ENCODE data around the gene WDFY4.

WDFY4 gene

GRCh38 chr10:48805848-48806247, 121.2 kb downstream of the WDFY4 start:
- DNase-seq (ENCODE audit: insufficient read length, low spot score) (no peak), FAIRE-seq (no peak)

- DNase-seq (ENCODE audit: insufficient read length, low spot score) (no peak), FAIRE-seq (no peak)
These were observed 121.7 kb downstream of the WDFY4 start for GRCh38 chr10:48806342-48806741.

DNA sequence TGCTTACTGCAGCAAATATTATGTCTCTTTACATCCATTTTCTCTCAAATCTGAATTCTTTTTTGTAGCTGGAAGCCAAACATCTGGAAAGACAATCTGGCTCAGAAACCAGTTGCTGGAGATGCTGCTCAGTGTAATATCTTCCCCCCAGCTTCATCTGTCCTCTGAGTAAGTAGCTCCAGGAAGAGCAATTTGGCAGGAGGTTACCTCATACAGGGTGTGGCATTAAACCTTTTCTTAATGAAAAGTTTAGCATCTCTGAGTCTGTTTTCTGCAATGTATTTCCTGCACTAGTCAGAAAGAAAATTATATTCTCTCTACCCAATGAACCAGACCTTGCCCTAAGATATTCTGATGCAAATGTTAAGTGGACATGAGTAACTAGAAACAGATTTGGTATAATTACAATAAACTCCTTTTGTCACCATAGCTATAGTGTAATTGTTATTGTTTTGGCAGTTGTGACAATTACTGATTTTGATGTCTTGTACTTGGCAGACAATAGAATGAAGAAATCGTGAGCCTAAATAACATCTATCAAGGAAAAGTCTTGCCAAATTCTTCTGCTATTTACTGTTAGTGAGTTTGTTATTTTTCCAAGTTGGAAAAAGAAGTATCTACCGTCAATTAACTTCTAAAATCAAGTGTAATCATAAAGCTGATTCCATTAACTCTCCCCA, 123.3 kb downstream of the WDFY4 start:
- FAIRE-seq (no peak), DNase-seq (ENCODE audit: insufficient read length, low spot score) (no peak)

- FAIRE-seq (no peak), DNase-seq (ENCODE audit: insufficient read length, low spot score) (no peak)
These were observed 124.6 kb downstream of the WDFY4 start for GRCh38 chr10:48809261-48809660.

DNA sequence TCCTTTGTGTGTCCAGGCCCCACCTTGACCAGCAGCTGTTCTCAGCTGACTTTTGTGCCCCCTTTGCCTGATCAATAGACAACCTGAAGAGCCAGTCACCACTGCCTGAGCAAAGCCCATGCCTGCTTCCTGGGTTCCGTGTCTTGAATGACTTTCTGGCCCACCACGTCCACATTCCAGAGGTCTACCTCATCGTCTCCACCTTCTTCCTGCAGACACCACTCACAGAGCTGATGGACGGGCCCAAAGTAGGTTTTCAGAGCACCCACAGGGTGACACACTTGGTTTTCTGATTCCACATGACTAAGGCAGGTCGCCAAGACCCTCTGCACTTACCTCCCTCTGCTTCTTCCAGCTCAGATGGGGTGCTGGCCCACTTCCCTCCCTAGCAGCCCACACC, 126.8 kb downstream of the WDFY4 start:
- DNase-seq (ENCODE audit: insufficient read length, low spot score), result no peak
- FAIRE-seq, result no peak

DNA sequence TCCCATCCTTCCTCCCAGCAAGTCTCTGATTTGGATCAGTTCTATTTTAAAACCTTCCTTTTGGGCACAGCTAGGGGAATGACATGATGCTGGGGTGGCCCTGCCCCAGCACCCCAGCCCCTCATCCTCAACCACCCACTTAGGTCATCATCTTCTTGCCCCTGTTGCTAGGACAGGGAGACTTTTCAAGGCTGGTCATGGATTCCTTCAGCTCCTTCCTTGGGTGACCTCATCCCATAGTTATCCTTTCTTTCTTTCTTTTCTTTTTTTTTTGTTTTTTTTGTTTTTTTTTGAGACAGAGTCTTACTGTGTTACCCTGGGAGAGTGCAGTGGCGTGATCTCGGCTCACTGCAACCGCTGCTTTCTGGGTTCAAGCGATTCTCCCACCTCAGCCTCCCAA, 127.2 kb downstream of the WDFY4 start:
- FAIRE-seq (no peak), DNase-seq (ENCODE audit: insufficient read length, low spot score) (no peak)

DNA sequence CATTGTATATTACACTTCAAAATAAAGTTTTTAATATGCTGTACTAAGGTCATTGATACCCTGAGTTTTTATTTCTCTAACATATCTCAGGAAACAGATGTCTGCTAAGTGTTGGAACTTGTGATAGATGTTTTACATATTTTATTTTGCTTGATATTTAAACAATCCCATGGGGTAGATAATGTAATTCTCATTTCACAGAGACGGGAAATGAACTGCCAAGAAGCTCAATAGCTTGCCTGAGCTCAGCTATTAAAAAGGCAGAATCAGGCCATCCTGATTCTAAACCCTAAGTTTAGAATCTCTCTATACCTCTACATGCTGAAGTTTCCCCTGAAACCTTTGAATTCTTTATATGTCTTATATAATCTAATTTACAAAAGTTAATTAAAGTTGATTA, 128.6 kb downstream of the WDFY4 start:
- DNase-seq (ENCODE audit: insufficient read length, low spot score), result no peak
- FAIRE-seq, result no peak

- DNase-seq (ENCODE audit: insufficient read length, low spot score) (no peak), FAIRE-seq (no peak)
These were observed 129.2 kb downstream of the WDFY4 start for GRCh38 chr10:48813825-48814224.

- no peak for DNase-seq (ENCODE audit: insufficient read length, low spot score)
- no peak for FAIRE-seq
These were observed 130.3 kb downstream of the WDFY4 start for GRCh38 chr10:48814933-48815332.

DNA sequence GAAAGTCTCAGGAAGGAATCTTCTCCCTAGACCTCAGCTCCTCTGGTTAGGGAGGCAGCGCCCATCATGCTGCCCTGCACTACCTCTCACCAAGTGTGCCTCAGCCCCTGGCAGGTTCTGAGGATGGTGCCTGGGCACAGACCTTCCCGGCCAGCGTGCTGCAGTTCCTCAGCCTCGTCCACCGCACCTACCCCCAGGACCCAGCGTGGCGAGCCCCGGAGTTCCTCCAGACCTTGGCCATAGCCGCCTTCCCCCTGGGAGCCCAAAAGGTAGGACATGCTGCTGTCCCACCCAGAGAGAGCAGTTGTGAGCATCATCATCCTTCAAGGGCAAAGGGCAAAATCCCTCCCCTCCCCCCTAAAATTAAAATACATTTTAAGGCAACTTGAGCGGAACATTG, 132.5 kb downstream of the WDFY4 start:
- FAIRE-seq (no peak), DNase-seq (ENCODE audit: insufficient read length, low spot score) (no peak)

GRCh38 chr10:48818081-48818480, 133.4 kb downstream of the WDFY4 start:
- no peak for FAIRE-seq
- no peak for DNase-seq (ENCODE audit: insufficient read length, low spot score)

DNA sequence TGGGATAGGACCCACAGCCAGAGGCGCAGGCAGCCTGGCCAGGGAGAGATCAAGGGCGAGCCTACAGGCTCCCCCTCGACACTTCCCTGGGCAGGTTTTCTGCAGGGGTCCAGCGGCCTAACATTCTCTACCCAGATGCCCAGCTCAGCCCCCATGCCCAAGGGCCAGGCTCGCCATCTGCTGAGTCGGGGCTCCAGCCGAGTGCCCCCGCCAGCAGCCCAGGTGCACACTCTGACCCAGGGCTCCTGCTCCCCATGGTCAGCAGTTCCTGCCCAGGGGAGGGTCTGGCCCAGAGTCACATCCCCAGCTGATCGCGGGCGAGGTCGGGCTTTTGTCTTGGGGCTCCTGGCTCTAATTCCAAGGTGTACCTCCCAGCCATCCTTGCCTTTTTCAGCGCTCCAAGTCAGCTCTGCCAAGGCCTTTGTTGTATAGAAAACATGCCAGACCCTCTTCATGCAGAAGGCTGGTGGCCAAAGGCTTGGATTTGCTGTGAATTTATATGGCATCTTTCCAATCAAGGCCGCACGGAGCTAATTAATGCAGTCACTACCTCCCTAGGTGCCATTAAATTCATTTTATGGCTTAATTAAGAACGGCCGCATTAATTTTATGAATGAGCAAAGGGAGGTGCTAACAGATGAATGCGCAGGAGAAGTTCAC, 134.3 kb downstream of the WDFY4 start:
- DNase-seq (ENCODE audit: insufficient read length, low spot score), result no peak
- no peak for FAIRE-seq

DNA sequence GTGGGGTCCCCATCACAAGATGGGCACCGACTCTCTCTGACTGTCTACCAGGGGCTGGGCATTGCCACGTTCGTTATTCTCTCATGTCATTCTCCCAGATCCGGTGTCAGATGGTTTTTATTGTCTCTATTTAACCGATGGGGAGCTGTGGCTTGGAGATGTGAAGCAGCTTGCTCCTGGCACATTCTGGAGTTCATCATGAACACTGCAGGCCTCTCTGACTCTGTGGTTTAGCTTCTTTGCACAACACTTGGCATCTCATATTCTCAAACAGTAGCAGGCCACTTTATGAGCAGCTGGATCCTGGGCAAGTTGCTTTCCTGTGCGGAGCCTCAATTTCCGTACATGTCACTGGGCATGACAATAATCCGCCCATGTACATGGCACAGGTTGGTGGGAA, 135.1 kb downstream of the WDFY4 start:
- no peak for DNase-seq (ENCODE audit: insufficient read length, low spot score)
- FAIRE-seq, result no peak

GRCh38 chr10:48820231-48820630, 135.6 kb downstream of the WDFY4 start:
- DNase-seq (ENCODE audit: insufficient read length, low spot score), result no peak
- no peak for FAIRE-seq

- FAIRE-seq (no peak), DNase-seq (ENCODE audit: insufficient read length, low spot score) (no peak)
These were observed 136.0 kb downstream of the WDFY4 start for GRCh38 chr10:48820699-48821098.

DNA sequence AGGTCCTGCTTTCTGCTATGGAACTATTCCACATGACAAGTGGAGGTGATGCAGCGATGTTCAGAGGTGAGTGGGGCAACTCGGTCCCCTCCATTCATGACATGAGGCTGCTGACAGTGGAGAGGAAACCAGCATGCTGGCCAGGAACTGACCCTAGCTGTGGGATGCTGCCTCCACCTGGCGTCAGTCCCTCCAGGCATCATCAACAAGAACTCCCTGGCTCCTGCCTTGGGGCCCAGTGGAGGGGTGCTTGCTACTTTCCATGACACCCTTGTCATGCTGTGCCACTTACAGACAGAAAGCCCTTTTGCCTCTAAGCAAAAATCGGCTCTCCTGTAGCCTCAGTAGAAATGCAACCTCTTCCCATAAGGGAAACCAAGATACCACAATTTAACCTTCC, 136.4 kb downstream of the WDFY4 start:
- DNase-seq (ENCODE audit: insufficient read length, low spot score) (no peak), FAIRE-seq (no peak)

GRCh38 chr10:48821692-48822091, 137.0 kb downstream of the WDFY4 start:
- no peak for FAIRE-seq

DNA sequence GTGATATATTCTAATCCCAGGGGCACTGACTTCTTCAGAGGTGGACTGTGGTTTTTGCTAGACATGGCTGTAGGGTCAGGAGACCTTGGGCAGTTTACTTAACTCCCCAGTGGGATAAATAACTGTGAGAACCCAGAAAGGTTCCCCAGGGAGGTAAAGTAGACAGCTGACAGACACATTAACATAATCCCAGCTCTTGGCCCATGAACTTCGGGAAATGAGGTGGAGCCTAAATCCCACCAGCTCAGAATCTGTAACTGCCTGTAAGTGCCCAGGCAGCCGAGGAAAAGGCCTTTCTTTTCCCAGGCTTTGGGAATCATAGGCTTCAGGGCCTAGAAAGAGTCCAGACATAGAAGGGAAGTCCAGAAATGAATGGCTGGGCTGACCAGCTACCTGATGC, 149.0 kb downstream of the WDFY4 start:
- DNase-seq (ENCODE audit: insufficient read length, low spot score) (no peak), FAIRE-seq (no peak)

More at GRCh38 chr10:48821692-48822091, 137.0 kb downstream of the WDFY4 start:
- DNase-seq (ENCODE audit: insufficient read length, low spot score), result no peak

DNA sequence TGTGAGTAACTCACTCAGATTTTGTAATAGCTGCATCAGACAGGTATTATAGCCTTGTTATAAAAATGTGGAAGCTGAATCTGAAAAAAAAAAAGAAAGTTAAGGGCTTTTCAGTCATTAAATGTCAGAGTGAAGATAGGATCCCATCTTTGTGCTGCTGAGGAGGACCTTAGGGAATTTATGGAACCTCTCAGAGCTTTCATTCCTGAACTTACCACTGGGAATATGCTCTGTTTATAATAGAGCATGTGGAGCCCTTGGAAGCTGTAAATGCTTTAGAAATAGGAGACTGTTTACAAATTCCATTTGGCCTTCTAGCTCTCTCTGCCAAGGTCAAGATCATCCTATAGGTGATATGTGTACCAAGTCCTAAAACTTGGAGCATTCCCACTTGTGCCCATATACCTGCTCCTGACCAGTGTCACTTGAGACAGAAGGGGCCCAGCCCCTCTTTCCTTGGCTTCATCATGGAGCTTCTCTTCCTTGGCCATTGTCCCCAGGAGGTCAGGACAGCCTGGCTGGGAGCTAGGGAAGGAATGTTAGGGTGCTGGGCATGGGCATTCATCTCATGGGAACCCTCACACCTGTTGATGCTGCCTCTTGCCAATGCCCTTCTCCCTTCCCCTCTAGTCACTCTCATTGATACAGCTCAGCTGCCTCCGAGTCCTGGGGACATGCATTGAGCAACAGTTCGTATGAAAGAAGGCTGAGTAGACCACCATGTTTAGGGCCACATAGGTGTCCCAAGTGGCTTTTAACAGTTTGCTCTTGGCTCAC, 149.7 kb downstream of the WDFY4 start:
- DNase-seq (ENCODE audit: insufficient read length, low spot score), result no peak
- FAIRE-seq, result no peak

- DNase-seq (ENCODE audit: insufficient read length, low spot score) (no peak), FAIRE-seq (no peak)
These were observed 151.1 kb downstream of the WDFY4 start for GRCh38 chr10:48835781-48836180.

DNA sequence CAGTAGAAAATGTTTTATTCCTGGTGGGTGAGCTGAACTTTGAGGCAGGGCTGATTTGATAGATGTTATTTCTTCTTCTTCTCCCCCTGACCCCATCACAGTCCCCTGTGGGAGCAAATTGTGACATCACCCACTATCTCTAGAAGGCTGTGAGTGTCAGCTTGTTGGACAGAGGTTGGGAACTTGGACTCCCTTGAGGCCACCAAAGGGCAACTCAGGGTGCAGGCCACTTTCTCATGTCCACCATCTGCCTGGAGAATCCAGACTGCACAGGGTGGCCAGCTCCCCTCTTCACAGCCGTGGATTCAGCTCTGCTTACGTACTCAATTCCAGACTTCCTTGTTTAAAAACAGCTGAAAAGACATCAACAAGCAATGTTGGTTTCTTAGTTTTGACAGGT, 151.9 kb downstream of the WDFY4 start:
- FAIRE-seq, result no peak
- DNase-seq (ENCODE audit: insufficient read length, low spot score), result no peak

- DNase-seq (ENCODE audit: insufficient read length, low spot score), result no peak
- no peak for FAIRE-seq
These were observed 154.2 kb downstream of the WDFY4 start for GRCh38 chr10:48838834-48839233.

Data from HTR-8/SVneo (cell line).